ENCODE results near the gene CLGN.
"Not testable (repeated sequence)": the region's sequence is repeated elsewhere in the genome, so short reads cannot be mapped to it uniquely, and the experiment has no call there.

The CLGN gene, protein sequence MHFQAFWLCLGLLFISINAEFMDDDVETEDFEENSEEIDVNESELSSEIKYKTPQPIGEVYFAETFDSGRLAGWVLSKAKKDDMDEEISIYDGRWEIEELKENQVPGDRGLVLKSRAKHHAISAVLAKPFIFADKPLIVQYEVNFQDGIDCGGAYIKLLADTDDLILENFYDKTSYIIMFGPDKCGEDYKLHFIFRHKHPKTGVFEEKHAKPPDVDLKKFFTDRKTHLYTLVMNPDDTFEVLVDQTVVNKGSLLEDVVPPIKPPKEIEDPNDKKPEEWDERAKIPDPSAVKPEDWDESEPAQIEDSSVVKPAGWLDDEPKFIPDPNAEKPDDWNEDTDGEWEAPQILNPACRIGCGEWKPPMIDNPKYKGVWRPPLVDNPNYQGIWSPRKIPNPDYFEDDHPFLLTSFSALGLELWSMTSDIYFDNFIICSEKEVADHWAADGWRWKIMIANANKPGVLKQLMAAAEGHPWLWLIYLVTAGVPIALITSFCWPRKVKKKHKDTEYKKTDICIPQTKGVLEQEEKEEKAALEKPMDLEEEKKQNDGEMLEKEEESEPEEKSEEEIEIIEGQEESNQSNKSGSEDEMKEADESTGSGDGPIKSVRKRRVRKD

DNA sequence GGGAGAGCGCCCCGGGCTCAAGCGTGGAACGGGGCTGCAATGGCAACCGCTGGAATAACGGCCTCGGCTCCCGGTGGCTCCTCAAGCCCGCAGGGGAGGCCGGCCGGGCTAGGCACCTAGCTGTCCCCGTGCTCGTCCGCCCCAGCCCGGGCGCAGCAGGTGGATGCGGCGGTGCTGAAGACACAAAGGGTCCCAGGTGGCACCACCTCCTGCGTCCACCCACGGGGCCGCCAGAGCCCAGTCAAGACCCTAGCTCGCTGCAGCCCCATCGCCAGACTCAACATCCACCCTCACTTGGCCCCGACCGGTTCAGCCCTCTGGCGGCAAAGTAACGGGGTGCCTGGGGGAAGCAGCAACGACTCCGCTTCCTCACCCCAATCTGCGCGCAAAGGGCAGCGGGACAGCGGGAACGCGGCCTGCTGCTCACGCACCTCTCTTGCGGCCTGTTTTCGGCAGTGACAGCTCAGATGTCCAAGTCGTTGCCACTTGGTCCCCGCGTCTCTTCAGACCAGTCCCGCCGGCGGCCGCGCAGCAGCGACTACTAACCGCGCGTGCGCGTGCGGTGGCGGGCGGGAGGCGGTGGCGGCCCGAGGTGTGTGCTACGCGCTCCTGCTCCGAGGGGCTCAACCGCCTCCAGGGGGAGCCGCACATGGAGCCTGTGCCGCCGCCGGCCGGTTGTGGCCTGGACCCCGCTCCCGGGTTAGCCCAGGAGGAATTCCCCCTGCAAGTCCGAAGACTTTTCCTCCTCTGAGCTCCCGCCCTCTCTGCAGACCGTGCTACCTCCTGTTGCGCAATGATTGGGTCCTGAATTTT, at the start of gene CLGN:
TSS of gene CLGN (minus strand) at position 543 of the 813 bp plus-strand sequence. CDS start 14,570 bp downstream, outside the sequence.
- peak; percentile 10 for DNase-seq (ENCODE audit: low spot score)

DNA sequence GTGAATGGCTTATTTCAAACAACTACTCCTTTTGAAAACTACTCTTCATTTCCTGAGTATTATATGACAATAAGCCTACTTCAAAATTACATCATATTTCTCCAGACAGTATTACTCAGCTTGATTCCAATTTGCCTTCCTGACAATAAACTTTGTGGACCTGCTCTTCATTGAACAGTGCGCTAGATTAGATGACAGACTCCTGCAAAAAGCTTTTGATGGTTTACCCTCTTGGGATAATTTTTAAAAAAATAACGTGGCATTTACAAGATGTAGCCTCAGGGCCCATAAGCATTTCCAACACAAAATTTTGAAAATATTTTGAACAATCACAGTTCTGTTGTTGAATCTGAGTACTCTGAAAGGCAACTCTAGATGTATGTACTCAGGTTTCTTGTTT, 44.7 kb upstream of the CLGN start:
- DNase-seq (ENCODE audit: low spot score) = no peak

DNA sequence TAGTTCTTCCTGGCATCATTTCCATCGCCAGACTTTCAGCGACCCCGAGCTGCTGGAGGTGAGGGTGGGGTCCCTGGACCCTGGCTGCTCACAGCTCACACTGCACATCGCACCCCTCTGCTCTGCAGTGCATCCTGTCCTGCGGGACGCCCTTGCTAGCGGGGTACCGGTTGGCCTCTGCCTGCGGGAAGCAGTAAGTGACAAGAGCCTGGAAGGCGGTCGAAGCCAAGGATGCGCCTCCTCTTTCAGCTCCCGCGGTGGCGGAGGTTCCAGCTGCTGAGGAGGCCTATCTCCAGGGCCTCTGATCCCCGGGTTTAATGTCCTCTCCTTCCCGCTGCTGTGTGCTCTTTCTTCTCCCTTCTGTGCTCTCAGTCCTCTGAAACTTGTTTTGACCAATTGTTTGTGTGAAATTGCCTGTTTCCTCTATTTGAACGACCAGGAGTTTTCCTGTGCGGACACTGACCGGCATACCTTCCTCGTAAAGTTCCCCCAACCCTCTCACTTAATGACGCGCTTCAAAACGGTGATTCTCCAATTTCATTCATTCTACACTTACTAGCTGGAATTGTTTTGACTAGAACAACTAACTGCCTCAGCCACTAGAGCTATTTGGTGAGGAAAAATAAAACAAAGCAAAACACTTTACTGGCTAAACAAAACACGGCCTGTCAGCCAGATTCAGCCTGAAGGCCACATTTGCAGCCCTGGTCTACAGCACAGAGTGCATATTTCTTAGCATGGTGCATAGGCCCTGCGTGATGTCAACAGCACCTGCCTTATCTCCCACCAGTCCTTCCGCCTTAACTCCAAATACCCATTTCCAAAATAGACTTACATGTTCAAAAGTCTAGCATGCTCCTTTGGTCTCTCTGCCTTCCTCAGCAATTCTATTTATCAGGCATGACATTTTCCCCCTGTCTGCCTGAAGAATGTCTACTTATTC, 42.6 kb upstream of the CLGN start:
- DNase-seq (ENCODE audit: low spot score) = no peak

GRCh38 chr4:140466146-140466545, 38.7 kb upstream of the CLGN start:
- DNase-seq (ENCODE audit: low spot score) = no peak

DNA sequence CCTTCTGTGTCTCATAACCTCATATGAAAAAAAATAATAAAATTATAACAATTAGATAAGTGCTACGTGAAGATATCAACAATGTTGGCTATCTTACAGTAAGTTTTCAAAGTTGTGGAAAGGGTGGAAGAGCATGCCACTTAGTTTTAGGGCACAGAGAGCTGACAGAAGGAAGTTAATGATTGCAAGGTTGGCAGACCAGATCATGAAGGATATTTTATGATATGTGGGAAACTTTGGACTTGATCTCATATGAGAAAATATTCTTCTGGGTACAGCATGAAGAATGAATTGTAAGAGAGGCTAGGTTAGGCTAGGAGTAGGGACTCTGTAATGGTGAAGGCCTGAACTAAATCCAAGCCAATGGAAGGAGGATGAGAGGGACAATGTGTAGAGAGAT, 36.2 kb upstream of the CLGN start:
- no peak for DNase-seq (ENCODE audit: low spot score)

DNA sequence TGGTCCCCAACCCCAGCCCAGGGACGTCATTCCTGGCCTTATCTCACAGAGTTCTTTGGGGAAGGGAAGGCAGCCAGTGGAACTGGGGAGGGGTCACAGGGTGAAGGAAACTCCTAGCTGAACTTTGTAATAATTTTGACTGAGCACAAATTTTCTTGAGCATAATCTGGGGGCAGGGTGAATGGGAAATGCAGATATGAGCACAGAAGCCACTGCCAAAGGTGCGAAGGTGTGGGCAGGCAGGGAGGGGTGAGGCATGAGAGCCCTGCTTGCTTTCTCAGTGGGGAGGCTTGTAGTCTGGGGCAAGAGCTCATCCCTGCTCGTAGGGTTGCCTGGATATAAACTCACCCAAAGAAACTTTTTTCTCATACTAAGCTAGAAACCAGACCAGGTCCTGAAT, 35.7 kb upstream of the CLGN start:
- no peak for DNase-seq (ENCODE audit: low spot score)

- no peak for DNase-seq (ENCODE audit: low spot score)
Observed at GRCh38 chr4:140450352-140450751, 22.9 kb upstream of the CLGN start.

DNA sequence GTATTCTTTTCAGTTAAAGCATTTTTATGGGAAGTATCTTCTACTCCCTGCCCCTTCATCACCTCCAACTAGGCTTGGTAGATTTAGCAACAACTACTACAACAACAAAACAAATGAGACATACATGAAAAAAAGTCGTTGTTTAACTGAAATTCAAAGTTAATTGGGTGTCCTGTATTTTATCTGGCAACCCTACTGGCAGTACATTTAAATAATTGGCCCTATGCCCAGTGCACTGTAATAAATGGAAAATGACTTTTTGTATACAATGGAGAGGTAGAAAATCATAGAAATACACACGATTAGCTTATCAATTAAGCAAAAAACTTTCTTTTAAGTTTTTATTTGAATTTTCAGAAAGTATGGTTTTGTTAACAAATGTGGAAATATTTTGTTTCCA, 21.4 kb upstream of the CLGN start:
- no peak for DNase-seq (ENCODE audit: low spot score)

- no peak for DNase-seq (ENCODE audit: low spot score)
Observed at GRCh38 chr4:140448162-140448561, 20.7 kb upstream of the CLGN start.

DNA sequence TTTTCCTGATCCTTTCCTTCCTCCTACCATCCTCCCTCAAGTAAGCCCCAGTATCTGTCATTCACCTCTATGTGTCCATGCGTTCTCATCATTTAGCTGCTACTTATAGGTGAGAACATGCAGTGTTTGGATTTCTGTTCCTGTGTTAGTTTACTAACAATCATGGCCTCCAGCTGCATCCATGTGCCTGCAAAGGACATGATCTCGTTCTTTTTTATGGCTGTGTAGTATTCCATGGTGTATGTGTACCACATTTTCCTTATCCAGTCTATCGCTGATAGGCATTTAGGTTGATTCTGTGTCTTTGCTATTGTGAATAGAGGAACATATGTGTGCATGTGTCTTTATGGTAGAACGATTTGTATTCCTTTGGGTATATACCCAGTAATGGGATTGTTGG, 16.9 kb upstream of the CLGN start:
- not testable (repeated sequence) for DNase-seq (ENCODE audit: low spot score)

- no peak for DNase-seq (ENCODE audit: low spot score)
Observed at GRCh38 chr4:140439644-140440142, 12.2 kb upstream of the CLGN start.

DNA sequence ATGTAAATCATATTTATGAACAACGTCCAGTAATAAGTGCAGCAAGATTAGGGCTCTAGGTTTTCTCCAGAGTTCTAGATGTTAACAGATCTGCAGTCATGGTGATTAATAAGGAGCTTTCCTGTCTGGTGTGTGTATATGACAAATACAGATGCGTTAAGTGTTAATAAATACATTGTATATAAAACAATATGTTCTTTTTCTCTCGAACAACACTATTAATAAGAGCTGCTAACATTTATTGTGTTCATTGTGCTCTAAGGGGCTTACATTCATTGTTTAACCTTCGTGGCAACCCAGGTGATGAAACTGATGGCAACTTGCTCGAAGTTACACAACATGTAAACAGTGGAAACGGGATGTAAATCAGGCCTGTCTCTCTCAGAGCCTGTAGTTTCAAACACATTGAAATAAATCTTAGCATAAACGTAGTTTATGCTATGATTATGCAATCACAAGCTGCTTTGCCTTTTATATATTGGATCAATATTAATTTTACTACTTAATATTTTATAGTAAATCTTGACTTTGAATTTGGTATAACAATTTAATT, 547 bp upstream of the CLGN start:
- DNase-seq (ENCODE audit: low spot score) = no peak

GRCh38 chr4:140426610-140427105, 790 bp downstream of the CLGN start:
- no peak for DNase-seq (ENCODE audit: low spot score)

GRCh38 chr4:140423106-140423505, 4.3 kb downstream of the CLGN start:
- DNase-seq (ENCODE audit: low spot score) = no peak

- DNase-seq (ENCODE audit: low spot score) = not testable (repeated sequence)
Observed at GRCh38 chr4:140413130-140413969, 14.1 kb downstream of the CLGN start.

DNA sequence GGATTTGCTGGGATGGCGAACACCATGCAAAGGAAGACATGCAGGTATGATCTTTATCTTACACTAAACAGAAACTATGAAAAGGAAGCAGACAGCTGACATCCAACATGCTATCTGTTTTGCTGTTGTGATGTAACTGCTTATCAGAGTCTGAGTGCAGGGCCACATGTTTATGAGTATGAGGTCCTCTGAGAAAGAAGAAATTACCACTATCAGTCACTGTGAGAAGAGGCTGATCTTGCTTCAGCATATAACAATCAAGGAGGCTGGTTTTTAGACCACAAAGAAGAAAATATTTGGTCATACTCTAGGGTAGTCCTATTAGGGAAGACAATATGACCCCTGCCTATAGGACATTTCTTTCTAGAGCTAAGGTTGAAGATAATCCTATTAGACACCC, 18.5 kb downstream of the CLGN start:
- DNase-seq (ENCODE audit: low spot score) = no peak

- no peak for DNase-seq (ENCODE audit: low spot score)
Observed at GRCh38 chr4:140406292-140406691, 21.2 kb downstream of the CLGN start.

GRCh38 chr4:140400111-140400510, 27.3 kb downstream of the CLGN start:
- DNase-seq (ENCODE audit: low spot score) = no peak

- DNase-seq (ENCODE audit: low spot score) = no peak
Observed at GRCh38 chr4:140395668-140396067, 31.8 kb downstream of the CLGN start.

- DNase-seq (ENCODE audit: low spot score) = no peak
Observed at GRCh38 chr4:140388015-140388414, 39.4 kb downstream of the CLGN start.
